GM12878 (cell line): Measurements from ENCODE around the gene SMIM5. TPM values are rescaled to one million over a fixed set of nuclear protein-coding genes. Genes with fewer than 3 reads are reported as not detected.

ENCODE experiments used
- BMI1 ChIP-seq: fragments of 450-650 bp; IDR thresholded peaks from 2 replicates; pipeline ENCODE4 v1.6.1; 2016; ENCODE audit warnings: mild to moderate bottlenecking, moderate library complexity, borderline replicate concordance
- BRCA1 ChIP-seq: IDR thresholded peaks from 2 replicates; pipeline ENCODE4 v1.6.1; 2011; ENCODE audit warnings: low read depth, low read length, improper control_type of control experiment
- CEBPB ChIP-seq, 2 experiments: fragments of 150-350 bp in 1 of 2; IDR thresholded peaks; 2 replicates each; pipeline ENCODE4 v1.6.1; 2012 to 2014; ENCODE audit warnings: low read depth in 2 of 2, low read length in 2 of 2, borderline replicate concordance in 1 of 2, inconsistent platforms in 1 of 2
- DPF2 ChIP-seq: fragments of 450-650 bp; IDR thresholded peaks from 2 replicates; pipeline ENCODE4 v1.6.1; 2017; ENCODE audit warnings: mild to moderate bottlenecking
- EGR1 ChIP-seq, 2 experiments: IDR thresholded peaks; 1 replicate in 1 of 2; 2 replicates in 1 of 2; pipeline ENCODE4 v1.6.1; 2011 to 2012; ENCODE audit warnings: low read depth in 2 of 2, low read length in 2 of 2, borderline replicate concordance in 1 of 2, mild to moderate bottlenecking in 1 of 2, moderate library complexity in 1 of 2
- HCFC1 ChIP-seq: fragments of 150-350 bp; IDR thresholded peaks from 2 replicates; pipeline ENCODE4 v1.6.1; 2014; ENCODE audit warnings: low read length
- IKZF1 ChIP-seq: fragments of 450-650 bp; conservative IDR thresholded peaks from 2 replicates; pipeline ENCODE4 v1.6.1; 2017; ENCODE audit warnings: antibody characterized with exemption, mild to moderate bottlenecking
- LARP7 ChIP-seq: fragments of 450-650 bp; IDR thresholded peaks from 2 replicates; pipeline ENCODE4 v1.6.1; 2017; ENCODE audit warnings: mild to moderate bottlenecking
- MTA2 ChIP-seq: fragments of 450-650 bp; IDR thresholded peaks from 2 replicates; pipeline ENCODE4 v1.6.1; 2016; ENCODE audit warnings: low read depth, mild to moderate bottlenecking, moderate library complexity
- NFIC ChIP-seq: IDR thresholded peaks from 2 replicates; pipeline ENCODE4 v1.6.1; 2012; ENCODE audit warnings: low read depth, mild to moderate bottlenecking, inconsistent platforms, low read length, moderate library complexity
- NR2F1 ChIP-seq: fragments of 450-650 bp; conservative IDR thresholded peaks from 2 replicates; pipeline ENCODE4 v1.6.1; 2017; ENCODE audit warnings: mild to moderate bottlenecking
- PAX8 ChIP-seq: fragments of 450-650 bp; IDR thresholded peaks from 2 replicates; pipeline ENCODE4 v1.6.1; 2017; ENCODE audit warnings: mild to moderate bottlenecking, moderate library complexity
- POLR2AphosphoS2 ChIP-seq: IDR thresholded peaks from 2 replicates; pipeline ENCODE4 v1.6.1; 2011; ENCODE audit warnings: low read depth, mild to moderate bottlenecking, low read length, improper control_type of control experiment, moderate library complexity
- POLR2AphosphoS5 ChIP-seq: IDR thresholded peaks from 2 replicates; pipeline ENCODE4 v1.6.1; 2011; ENCODE audit warnings: mild to moderate bottlenecking, low read length, inconsistent platforms
- RAD51 ChIP-seq: fragments of 450-650 bp; IDR thresholded peaks from 2 replicates; pipeline ENCODE4 v1.6.1; 2016; ENCODE audit warnings: moderate library complexity, mild to moderate bottlenecking, inconsistent platforms
- RUNX3 ChIP-seq: IDR thresholded peaks from 2 replicates; pipeline ENCODE4 v1.6.1; 2012; ENCODE audit warnings: low read length, inconsistent platforms
- SIN3A ChIP-seq: IDR thresholded peaks from 2 replicates; pipeline ENCODE4 v1.6.1; 2012; ENCODE audit warnings: low read depth, low read length, improper control_type of control experiment
- SPI1 ChIP-seq: IDR thresholded peaks from 2 replicates; pipeline ENCODE4 v1.6.1; 2011; ENCODE audit warnings: low read depth, mild to moderate bottlenecking, low read length, moderate library complexity, borderline replicate concordance; ENCODE audit not compliant: insufficient read depth
- SREBF2 ChIP-seq: IDR thresholded peaks from 2 replicates; pipeline ENCODE4 v1.6.1; 2012; ENCODE audit warnings: mild to moderate bottlenecking, low read length
- SUZ12 ChIP-seq: fragments of 200-600 bp; sonication (generic); IDR thresholded peaks from one replicate; pipeline ENCODE4 v1.6.1; 2018; ENCODE audit warnings: antibody characterized with exemption, mild to moderate bottlenecking; ENCODE audit not compliant: unreplicated experiment
- ZSCAN29 ChIP-seq: fragments of 450-650 bp; IDR thresholded peaks from 2 replicates; pipeline ENCODE4 v1.6.1; 2017; ENCODE audit warnings: mild to moderate bottlenecking, moderate library complexity
- polyA plus RNA-seq, 11 experiments: library from polyadenylated mRNA; depleted of rRNA in 4 of 11; unstranded in 6 of 11; stranded (reverse) in 5 of 11; fragments of >200 nt; fragmentation: Nextera tagmentation in 4 of 11; fragmentation: Illumina TruSeq in 1 of 11; extraction: Ambion mirVana in 4 of 11; extraction: Trizol in 1 of 11; gene quantifications; 1 replicate in 1 of 11; 2 replicates in 10 of 11; pipeline versions ENCODE4 v1.2.1 to v1.2.3, GENCODE V29; 2011 to 2016; ENCODE audit warnings: inconsistent platforms in 2 of 11, missing spikeins in 2 of 11, low read depth in 1 of 11
- total RNA-seq, 4 experiments: library from RNA; depleted of rRNA in 3 of 4; stranded (reverse); fragments of >200 nt in 3 of 4; fragmentation: Illumina TruSeq in 1 of 4; extraction: Trizol in 1 of 4; gene quantifications; 2 replicates each; pipeline versions ENCODE4 v1.2.1 to v1.2.3, GENCODE V29; 2013 to 2021
- TF ChIP-seq, protein P1 (sequence below): fragments of 450-650 bp; formaldehyde crosslinking; IDR thresholded peaks from 2 replicates; pipeline ENCODE4 v1.4.0; 2022; ENCODE audit warnings: mild to moderate bottlenecking, moderate library complexity
- TF ChIP-seq, protein P2 (sequence below): fragments of 450-650 bp; conservative IDR thresholded peaks from 2 replicates; pipeline ENCODE4 v1.6.1; 2017; ENCODE audit warnings: mild to moderate bottlenecking, moderate library complexity
- TF ChIP-seq, protein P3 (sequence below): IDR thresholded peaks from 2 replicates; pipeline ENCODE4 v1.6.1; 2011; ENCODE audit warnings: low read depth, mild to moderate bottlenecking, low read length, moderate library complexity, borderline replicate concordance; ENCODE audit errors: extremely low read depth
- TF ChIP-seq, protein P4 (sequence below): IDR thresholded peaks from 2 replicates; pipeline ENCODE4 v1.6.1; 2011; ENCODE audit warnings: mild to moderate bottlenecking, low read depth, low read length, moderate library complexity; ENCODE audit not compliant: insufficient replicate concordance

The SMIM5 gene
- total and polyA plus RNA-seq, 10 of the 15 experiments (the other 5 are each of a cell fraction or from before 2014, with no cell fraction given): 0.08 to 0.11 TPM; not detected in 8

DNA sequence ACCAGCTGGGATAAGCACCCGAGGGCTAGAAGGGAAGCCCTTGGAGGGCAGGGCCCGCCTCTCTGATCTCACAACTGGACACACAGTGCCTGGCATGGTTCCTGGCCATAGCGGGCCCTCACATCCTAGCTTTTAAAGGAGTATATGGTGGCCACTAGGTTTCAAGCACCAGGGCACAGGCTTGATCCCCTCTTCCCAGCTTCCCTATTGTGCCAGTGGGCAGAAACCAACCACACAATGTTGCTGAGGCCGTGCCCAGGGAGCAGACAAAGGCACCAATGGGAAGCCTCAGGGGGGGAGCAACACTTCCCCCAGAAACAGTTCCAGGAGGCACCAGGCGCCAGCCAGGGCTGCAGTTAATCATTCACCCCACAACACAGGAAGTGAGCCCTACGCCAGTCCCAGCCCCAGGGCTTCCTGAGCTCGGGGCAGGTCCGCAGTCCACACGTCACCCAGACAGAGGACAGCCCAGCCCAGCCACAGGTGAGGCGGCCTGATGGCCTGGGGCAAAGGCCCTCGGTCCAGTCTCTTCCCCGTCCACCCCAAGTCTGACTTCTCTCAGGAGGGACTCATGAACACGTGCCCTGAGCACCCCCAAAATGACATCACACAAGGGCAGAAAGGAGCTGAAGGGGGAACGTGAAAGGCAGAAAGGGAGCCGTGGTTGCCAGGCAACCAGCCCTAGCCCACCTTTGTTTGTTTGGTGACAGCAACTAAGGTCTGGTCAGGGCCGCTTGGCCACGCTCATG lies 12.8 kb downstream of the SMIM5 start (continued):
- no peak for TF ChIP-seq POLR2AphosphoS5
- TF ChIP-seq HCFC1: no peak
- no peak for TF ChIP-seq SUZ12
- peak; percentile 87 for TF ChIP-seq IKZF1
- no peak for TF ChIP-seq ZSCAN29
- no peak for TF ChIP-seq SIN3A
- TF ChIP-seq CEBPB (IDR thresholded peaks at IDR 0.05; ENCODE audit: borderline replicate concordance in 1 of 2, low read depth in 2 of 2, low read length in 2 of 2): no peak
- 0 out of 2 replicates have a peak, but pooled peaks have one; percentile 38 for TF ChIP-seq LARP7
- TF ChIP-seq, protein P1, sequence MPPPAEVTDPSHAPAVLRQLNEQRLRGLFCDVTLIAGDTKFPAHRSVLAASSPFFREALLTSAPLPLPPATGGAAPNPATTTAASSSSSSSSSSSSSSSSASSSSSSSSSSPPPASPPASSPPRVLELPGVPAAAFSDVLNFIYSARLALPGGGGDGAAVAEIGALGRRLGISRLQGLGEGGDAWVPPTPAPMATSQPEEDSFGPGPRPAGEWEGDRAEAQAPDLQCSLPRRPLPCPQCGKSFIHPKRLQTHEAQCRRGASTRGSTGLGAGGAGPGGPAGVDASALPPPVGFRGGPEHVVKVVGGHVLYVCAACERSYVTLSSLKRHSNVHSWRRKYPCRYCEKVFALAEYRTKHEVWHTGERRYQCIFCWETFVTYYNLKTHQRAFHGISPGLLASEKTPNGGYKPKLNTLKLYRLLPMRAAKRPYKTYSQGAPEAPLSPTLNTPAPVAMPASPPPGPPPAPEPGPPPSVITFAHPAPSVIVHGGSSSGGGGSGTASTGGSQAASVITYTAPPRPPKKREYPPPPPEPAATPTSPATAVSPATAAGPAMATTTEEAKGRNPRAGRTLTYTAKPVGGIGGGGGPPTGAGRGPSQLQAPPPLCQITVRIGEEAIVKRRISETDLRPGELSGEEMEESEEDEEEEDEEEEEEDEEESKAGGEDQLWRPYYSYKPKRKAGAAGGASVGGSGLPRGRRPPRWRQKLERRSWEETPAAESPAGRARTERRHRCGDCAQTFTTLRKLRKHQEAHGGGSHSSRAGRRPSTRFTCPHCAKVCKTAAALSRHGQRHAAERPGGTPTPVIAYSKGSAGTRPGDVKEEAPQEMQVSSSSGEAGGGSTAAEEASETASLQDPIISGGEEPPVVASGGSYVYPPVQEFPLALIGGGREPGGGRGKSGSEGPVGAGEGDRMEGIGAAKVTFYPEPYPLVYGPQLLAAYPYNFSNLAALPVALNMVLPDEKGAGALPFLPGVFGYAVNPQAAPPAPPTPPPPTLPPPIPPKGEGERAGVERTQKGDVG (CRISPR knock-in tag): no peak
- TF ChIP-seq NR2F1: 0 out of 2 replicates have a peak, but pooled peaks have one; percentile 11
- TF ChIP-seq, protein P2, sequence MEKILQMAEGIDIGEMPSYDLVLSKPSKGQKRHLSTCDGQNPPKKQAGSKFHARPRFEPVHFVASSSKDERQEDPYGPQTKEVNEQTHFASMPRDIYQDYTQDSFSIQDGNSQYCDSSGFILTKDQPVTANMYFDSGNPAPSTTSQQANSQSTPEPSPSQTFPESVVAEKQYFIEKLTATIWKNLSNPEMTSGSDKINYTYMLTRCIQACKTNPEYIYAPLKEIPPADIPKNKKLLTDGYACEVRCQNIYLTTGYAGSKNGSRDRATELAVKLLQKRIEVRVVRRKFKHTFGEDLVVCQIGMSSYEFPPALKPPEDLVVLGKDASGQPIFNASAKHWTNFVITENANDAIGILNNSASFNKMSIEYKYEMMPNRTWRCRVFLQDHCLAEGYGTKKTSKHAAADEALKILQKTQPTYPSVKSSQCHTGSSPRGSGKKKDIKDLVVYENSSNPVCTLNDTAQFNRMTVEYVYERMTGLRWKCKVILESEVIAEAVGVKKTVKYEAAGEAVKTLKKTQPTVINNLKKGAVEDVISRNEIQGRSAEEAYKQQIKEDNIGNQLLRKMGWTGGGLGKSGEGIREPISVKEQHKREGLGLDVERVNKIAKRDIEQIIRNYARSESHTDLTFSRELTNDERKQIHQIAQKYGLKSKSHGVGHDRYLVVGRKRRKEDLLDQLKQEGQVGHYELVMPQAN: 0 out of 2 replicates have a peak, but pooled peaks have one; percentile 28
- peak; percentile 82 for TF ChIP-seq DPF2
- TF ChIP-seq NFIC: no peak
- no peak for TF ChIP-seq RUNX3
- TF ChIP-seq BMI1: peak; percentile 80
- no peak for TF ChIP-seq PAX8
- TF ChIP-seq EGR1 (IDR thresholded peaks at IDR 0.05; ENCODE audit: borderline replicate concordance in 1 of 2, low read depth in 2 of 2, low read length in 2 of 2): no peak
- TF ChIP-seq MTA2: peak; percentile 50; the same call in 1 of the 2 replicates
- TF ChIP-seq RAD51: peak; percentile 34; the same call in 1 of the 2 replicates
- no peak for TF ChIP-seq BRCA1
- TF ChIP-seq POLR2AphosphoS2: no peak
- TF ChIP-seq, protein P3, sequence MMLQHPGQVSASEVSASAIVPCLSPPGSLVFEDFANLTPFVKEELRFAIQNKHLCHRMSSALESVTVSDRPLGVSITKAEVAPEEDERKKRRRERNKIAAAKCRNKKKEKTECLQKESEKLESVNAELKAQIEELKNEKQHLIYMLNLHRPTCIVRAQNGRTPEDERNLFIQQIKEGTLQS: no peak
- no peak for TF ChIP-seq SREBF2
- TF ChIP-seq, protein P4, sequence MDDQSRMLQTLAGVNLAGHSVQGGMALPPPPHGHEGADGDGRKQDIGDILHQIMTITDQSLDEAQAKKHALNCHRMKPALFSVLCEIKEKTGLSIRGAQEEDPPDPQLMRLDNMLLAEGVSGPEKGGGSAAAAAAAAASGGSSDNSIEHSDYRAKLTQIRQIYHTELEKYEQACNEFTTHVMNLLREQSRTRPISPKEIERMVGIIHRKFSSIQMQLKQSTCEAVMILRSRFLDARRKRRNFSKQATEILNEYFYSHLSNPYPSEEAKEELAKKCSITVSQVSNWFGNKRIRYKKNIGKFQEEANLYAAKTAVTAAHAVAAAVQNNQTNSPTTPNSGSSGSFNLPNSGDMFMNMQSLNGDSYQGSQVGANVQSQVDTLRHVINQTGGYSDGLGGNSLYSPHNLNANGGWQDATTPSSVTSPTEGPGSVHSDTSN: no peak
- peak; percentile 71; the same call in 1 of the 2 replicates for TF ChIP-seq SPI1
